Stimulated activated CD8-positive, alpha-beta memory T cell treated with anti-CD3 and anti-CD28 coated beads, Interleukin-2, amount 100 ng/mL, for 1 hour (primary cell): ENCODE data around the gene MTRF1.
A peak's percentile ranks its signal among the peaks of the same experiment; 100 is the strongest.
"Not testable (repeated sequence)": the region's sequence is repeated elsewhere in the genome, so short reads cannot be mapped to it uniquely, and the experiment has no call there.

ENCODE experiments used
- DNase-seq, 2 donors: peaks; one replicate each; pipeline ENCODE4 v3.0.0-alpha.2; 2020; ENCODE audit warnings: low read depth in 2 of 2

The MTRF1 gene

DNA sequence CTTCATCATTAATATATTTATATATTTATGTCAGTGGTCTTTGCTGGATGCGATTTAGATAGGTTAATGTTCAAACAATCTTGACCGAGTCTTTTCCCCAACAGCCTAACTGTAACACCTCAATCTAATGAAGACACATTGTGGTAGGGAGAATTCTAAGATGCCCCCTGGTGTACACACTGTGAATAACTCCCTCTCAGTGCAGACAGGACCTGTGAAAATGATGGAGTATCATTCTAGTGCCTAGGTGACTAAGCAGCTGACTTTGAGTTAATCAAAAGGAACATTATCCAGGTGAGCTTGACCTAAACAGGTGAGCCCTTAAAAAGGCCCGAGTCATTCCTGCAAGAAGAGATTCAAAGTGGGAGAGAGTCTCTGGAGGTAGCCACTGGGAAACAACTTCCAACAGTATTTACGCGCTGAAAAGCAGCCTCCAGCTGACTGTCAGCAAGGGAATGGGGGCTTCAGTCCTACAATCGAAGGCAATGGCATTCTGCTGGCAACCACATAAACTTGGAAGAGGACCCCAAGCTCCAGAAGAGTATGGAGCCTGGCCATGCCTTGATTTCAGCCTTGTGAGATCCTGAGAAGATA is 41.0 kb downstream of the MTRF1 start:
- DNase-seq, result peak in 1 of 2 donors; percentile 6

- no peak for DNase-seq
Measured at GRCh38 chr13:41220401-41220800, 43.0 kb downstream of the MTRF1 start.

GRCh38 chr13:41216160-41216559 is 47.2 kb downstream of the MTRF1 start:
- DNase-seq, result no peak

DNA sequence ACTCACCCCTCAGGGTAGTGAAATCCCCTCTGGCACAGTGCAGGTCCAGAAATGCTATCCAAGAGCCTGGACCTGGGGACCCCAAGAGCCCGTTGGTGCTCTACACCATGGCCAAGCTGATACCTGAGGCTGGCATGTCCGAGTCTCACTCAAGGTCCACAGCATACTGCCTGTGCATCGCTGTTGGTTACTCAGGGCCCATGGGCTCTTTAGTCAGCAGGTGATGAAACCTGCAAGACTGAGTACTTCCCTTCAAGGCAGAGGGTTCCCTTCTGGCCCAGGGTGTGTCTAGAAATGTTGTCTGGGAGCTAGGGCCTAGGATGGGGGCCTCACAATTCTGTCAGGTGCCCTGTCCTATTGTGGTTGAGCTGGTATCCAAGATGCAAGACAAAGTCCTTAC is 49.5 kb downstream of the MTRF1 start:
- no peak for DNase-seq

DNA sequence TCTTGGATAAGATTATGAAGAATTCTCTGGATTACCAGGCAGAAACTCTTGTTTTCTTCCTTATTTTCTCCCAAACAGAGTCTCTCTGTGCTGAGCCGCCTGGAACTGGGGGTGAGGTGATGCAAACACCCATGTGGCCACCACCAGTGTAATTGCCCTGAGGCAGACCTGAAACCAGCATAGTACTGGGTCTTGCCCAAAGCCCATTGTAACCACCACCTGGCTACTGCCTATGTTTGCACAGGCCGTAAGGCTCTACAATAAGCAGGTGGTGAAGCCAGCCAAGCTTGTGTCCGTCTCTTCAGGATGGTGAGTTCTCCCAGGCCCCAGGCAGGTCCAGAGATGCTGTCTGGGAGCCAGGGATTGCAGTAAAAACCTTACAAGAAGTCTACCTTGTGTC is 50.1 kb downstream of the MTRF1 start:
- DNase-seq, result no peak

- DNase-seq, result no peak
Measured at GRCh38 chr13:41212881-41213280, 50.5 kb downstream of the MTRF1 start.

GRCh38 chr13:41211062-41211461 is 52.3 kb downstream of the MTRF1 start:
- DNase-seq, result no peak

- DNase-seq, result no peak
Measured at GRCh38 chr13:41206467-41206866, 56.9 kb downstream of the MTRF1 start.

- no peak for DNase-seq
Measured at GRCh38 chr13:41203810-41204209, 59.6 kb downstream of the MTRF1 start.

DNA sequence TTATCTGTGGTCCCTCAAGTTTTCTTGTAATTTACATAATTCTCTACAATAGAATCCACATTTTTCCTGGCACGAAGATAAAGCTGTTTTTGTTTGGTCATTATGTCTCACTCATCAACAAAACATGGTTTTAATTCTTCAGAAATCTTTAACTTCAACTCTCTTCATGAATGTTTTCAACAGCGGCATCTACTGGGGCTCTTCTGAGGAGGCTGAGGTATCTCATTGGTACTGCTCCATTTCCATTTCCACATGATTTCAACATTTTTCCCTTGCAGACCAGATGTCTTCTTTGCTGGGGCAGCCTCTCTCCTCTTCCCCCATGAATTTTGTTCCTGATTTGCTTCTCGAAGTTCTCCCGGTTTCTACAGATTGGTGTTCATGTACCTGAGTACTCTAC is 63.2 kb downstream of the MTRF1 start:
- no peak for DNase-seq

- DNase-seq, result no peak
Measured at GRCh38 chr13:41199526-41199925, 63.9 kb downstream of the MTRF1 start.

- no peak for DNase-seq
Measured at GRCh38 chr13:41199079-41199478, 64.3 kb downstream of the MTRF1 start.

DNA sequence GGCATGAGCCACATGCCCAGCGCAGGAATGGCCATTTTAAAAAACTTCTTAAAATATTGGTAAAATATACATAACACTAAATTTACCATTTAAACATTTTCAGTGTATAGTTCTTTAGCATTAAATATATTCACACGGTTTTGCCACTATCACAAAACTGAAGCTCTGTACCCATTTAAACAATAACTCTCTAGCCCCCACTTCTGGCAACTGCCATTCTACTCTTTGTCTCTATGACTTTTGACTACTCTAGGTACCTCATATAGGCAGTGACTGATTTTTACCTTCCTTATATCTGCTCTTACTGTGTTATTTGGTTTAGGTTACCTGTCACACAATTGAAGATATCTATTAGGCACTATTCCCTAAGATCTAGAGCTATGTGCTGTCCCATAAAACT is 66.8 kb downstream of the MTRF1 start:
- DNase-seq, result no peak

GRCh38 chr13:41196011-41196410 is 67.4 kb downstream of the MTRF1 start:
- no peak for DNase-seq

DNA sequence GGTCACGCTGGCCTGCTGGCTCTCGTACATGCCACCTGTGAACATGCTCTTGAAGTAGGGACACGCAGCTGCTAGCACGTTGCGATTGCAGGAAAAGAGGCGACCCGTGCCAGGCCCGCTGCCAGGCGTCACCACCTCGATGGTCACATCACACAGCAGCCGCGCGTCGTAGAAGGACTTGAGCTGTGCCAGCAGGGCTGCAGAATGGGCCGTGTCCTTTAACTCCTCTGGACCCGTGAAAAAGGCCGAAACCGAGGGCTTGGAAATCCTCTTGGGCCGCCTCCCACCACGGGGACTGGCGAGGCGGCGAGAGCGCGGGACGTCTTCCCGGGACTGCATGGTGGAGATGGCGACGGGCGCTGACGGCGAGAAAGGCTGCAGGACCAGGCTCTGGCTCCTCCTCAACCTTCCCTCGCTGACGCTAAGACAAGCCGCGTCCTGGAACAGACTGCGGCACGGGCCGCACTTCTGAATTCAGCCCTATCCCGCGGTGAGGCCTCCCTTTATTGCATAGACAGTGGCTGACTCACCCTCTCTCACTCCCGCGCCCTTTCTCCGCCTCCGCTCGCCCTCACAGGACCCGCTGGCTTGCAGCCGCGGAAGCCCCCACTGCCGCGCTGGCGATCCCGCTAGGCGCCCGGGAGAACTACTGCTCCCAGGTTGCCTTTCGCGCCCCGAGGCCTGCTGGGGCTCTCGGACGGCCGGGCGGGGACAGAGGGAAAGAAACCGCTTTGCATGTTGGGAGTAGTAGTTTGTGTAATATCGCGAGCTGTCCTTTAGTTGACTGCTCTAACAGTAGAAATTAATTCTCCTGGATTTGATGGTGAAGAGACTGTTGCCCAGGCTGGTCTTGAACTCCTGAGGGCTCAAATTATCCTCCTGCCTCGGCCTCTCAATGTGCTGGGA is 69.2 kb downstream of the MTRF1 start, which contains the start of gene KBTBD7:
Gene KBTBD7, minus strand, starts transcription at position 651 of the 906 bp plus-strand sequence. Its CDS starts 312 bp downstream, at position 339.
- DNase-seq, result peak; percentile 80 to 82

- no peak for DNase-seq
Measured at GRCh38 chr13:41193469-41193868, 69.9 kb downstream of the MTRF1 start.

DNA sequence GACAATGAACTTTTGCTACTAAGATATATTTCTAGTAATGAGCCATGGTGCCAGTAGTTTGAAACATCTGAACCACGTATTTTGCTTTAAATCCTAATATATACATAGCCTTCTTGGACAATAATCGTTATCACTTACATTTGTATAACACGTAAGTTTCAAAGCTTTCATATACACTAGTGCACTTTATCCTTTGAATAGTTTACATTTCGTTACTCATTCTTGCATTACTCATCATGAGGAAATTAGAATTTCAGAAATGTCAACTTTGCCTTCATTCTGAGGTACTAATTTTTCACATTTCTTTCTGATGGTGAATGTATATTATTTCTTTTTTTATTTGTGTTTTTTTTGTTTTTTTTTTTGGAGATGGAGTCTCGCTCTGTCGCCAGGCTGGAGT is 74.8 kb downstream of the MTRF1 start:
- DNase-seq, result no peak

DNA sequence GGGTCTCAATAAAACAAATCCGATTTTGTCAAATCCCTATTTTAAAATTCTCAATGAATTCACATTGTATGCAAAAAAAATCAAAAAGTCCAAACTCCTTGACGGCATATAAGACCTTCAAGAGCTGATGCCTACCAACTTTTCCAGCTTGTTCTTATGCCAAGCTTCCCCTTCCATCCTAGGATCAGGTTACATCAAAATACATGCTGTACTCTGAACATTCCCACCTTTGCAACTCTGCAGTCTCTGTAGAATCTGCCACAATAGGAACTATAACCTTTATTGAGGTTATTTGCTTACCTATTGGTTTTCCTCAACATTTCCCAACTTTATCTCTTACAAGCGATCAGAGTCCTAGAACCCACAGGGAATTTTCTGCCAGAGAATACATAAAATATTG is 76.9 kb downstream of the MTRF1 start:
- no peak for DNase-seq

GRCh38 chr13:41182231-41182630 is 81.1 kb downstream of the MTRF1 start:
- no peak for DNase-seq

DNA sequence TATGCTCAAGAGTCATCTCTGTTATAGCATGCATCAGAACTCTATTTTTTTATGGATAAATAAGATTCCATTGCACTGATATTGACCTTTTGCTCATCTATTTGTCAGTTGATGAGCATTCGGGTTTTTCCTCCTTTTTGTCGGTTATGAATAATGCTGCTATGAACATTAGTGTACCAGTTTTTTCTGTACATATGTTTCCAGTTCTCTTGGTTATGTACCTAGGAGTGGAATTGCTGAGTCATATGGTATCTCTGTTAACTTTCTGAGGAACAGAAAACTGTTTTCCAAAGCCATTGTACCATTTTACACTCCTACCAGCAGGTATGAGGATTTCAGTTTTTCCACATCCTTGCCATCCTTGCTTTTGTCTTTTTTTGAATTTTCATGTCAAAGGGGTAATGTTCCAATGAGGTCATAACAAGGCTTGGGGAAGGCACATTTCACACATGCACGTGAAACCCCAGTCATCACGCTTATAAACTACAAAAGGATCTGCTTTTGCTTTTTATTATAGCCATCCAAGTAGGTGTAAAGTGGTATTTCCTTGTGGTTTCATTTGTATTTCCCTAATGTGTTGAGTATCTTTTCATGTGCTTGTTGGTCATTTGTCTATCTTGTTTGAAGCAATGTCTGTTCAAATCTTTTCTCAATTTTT is 83.7 kb downstream of the MTRF1 start:
- no peak for DNase-seq

GRCh38 chr13:41178040-41178439 is 85.3 kb downstream of the MTRF1 start:
- no peak for DNase-seq

GRCh38 chr13:41177616-41178015 is 85.8 kb downstream of the MTRF1 start:
- no peak for DNase-seq

- DNase-seq, result not testable (repeated sequence)
Measured at GRCh38 chr13:41175576-41175975, 87.8 kb downstream of the MTRF1 start.
